GM21529 (cell line): ENCODE measurements around the gene ALDOA.

ENCODE experiments used
- ATAC-seq: cut with Tn5 transposase; IDR thresholded peaks from one replicate; pipeline ENCODE4 v1.9.1; 2021; ENCODE audit not compliant: unreplicated experiment

The ALDOA gene

DNA sequence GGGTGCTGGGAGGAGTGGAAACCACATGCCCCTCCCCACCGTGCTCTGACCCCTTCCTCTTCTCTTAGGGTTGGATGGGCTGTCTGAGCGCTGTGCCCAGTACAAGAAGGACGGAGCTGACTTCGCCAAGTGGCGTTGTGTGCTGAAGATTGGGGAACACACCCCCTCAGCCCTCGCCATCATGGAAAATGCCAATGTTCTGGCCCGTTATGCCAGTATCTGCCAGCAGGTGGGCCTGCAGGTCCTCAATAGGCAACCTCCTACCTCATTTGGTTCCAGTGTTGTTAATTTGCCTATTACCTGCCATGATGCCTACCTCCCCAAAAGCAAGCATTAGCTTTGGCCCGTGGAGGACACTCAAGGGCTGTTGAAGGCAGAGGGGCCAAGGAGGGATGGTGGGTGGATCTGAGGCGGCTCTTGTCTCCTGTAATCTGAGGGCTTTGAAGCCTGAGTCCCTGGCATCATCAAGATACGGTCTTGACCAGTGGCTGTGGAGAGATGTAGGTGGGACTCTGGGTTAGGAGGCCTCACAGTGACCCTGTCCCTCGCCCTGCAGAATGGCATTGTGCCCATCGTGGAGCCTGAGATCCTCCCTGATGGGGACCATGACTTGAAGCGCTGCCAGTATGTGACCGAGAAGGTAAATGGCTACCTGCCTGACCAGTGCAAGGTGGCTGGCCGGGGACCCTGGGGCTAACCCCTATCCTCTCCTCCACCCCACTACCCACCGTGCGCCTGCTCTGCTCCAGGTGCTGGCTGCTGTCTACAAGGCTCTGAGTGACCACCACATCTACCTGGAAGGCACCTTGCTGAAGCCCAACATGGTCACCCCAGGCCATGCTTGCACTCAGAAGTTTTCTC, 3.4 kb downstream of the ALDOA start:
- ATAC-seq: no peak

DNA sequence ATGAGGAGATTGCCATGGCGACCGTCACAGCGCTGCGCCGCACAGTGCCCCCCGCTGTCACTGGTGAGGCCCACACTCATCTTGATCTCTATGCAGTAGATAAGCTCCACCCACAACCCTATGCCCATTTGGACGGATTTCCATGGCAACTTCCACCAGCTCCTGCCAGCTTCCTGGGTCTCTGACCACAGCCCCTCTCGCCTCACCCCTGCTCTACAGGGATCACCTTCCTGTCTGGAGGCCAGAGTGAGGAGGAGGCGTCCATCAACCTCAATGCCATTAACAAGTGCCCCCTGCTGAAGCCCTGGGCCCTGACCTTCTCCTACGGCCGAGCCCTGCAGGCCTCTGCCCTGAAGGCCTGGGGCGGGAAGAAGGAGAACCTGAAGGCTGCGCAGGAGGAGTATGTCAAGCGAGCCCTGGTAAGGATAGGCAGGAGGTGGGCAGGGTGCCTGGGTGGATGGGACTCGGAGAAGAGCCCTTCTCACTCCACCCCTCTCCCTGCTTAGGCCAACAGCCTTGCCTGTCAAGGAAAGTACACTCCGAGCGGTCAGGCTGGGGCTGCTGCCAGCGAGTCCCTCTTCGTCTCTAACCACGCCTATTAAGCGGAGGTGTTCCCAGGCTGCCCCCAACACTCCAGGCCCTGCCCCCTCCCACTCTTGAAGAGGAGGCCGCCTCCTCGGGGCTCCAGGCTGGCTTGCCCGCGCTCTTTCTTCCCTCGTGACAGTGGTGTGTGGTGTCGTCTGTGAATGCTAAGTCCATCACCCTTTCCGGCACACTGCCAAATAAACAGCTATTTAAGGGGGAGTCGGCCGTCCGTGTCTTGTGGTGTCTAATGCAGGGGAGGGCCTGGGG, 4.3 kb downstream of the ALDOA start:
- ATAC-seq: no peak

DNA sequence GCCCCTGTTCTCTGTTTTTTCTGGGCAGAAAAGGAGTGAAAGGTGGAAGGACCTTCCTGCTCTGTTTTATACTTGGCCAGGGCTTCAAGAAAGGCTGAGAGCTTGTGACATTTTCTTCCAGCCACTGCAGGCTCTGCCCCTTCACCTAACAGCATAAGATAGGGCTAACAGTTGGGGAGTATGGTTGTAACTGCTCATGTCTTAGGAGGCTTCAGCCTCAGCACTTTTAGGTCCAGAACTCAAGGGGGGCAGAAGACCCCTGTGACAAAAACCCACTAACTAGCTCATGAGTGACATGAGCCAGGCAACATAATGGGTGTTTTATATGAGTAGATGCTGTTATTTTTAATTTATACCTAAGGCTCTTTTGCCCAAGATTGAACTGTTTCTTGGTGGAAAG, 4.9 kb downstream of the ALDOA start:
- no peak for ATAC-seq

GRCh38 chr16:30075503-30076275, 10.1 kb downstream of the ALDOA start, which contains the start of gene PPP4C:
Gene PPP4C (plus strand): TSS chr16:30075994. CDS start chr16:30076378, 384 bp downstream.
- ATAC-seq: peak; percentile 83

GRCh38 chr16:30076276-30076791, 10.8 kb downstream of the ALDOA start:
- ATAC-seq: no peak

DNA sequence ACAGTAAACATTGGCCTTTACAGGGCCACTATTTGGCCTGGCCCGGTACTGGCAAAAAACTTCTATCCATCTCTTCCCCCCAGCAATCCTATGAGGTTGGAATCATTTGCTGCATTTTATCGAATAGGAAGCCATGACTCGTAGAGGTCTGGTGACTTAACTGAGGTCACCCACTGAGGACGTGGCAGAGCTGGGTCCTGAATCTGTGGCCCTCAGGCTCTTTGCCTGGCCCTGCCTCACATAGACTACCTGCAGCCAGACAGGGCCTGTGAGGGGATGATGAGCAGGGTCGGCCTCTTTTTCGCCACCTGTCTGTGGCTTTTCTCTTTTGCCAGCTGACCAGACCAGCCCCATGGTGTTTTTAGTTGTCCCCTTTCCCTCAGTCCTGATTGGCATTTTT, 12.1 kb downstream of the ALDOA start:
- ATAC-seq: no peak

DNA sequence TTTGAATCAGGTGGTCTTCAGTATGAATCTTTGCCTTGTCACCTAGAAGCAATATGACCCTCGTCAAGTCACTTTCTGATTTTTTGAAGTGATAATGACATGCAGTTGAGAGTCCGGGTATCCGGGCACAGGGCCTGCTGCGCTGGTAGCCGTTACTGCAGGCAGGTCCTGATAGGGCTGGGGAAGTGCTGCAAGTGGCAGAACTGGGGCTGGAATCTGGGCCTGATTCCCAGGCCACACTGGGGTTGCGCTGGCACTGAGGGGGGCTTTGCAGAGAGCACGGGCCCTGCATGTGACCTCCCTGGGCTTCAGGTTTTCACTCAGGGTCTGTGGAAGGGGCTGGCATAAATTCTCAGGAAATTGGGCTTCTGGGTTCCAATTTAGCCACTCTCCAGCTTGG, 13.2 kb downstream of the ALDOA start:
- ATAC-seq: no peak

DNA sequence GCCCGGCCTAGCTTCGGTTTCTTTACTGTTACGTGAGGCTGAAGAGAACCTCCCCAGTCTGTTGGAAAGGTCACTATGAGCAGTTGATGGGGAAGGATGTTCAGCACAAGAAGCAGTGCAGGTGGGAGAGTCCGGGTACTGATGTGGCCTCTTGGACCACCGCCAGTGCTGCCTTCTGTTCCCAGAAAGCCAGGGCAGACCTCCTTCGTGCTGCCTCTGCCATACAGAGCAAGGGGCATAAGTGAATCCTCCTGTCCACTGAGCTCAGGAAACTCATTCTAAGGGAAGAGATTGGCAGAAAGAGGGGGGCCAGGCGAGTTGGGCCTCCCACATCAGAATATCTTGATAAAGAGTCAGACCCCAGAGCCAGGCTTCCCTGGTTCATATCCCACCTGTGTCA, 13.9 kb downstream of the ALDOA start:
- no peak for ATAC-seq

- no peak for ATAC-seq
Measured at GRCh38 chr16:30082545-30083090, 17.1 kb downstream of the ALDOA start.

GRCh38 chr16:30083216-30084055, 17.9 kb downstream of the ALDOA start:
- no peak for ATAC-seq

GRCh38 chr16:30084096-30084815, 18.7 kb downstream of the ALDOA start:
- no peak for ATAC-seq

- no peak for ATAC-seq
Measured at GRCh38 chr16:30084816-30085159, 19.2 kb downstream of the ALDOA start.

DNA sequence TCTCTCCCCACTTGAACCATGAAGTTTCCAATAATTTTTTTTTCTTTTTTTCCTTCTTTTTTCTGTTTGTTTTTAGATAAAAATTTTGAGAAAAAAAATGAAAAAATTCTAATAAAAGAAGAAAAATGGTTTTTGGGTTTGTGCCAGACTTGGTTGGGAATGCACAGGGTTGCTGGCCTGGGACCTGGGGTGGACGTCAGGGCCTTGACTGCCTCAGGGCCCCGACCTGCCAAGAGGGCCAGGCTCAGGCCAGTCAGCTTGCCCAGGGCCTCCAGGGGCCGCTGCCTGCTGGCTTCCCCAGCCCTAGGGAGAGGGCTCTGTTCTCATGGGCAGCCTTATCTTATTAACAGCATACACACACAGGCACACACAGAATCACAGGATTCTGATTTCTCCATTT, 19.7 kb downstream of the ALDOA start:
- no peak for ATAC-seq

GRCh38 chr16:30085820-30086219, 20.3 kb downstream of the ALDOA start:
- no peak for ATAC-seq

DNA sequence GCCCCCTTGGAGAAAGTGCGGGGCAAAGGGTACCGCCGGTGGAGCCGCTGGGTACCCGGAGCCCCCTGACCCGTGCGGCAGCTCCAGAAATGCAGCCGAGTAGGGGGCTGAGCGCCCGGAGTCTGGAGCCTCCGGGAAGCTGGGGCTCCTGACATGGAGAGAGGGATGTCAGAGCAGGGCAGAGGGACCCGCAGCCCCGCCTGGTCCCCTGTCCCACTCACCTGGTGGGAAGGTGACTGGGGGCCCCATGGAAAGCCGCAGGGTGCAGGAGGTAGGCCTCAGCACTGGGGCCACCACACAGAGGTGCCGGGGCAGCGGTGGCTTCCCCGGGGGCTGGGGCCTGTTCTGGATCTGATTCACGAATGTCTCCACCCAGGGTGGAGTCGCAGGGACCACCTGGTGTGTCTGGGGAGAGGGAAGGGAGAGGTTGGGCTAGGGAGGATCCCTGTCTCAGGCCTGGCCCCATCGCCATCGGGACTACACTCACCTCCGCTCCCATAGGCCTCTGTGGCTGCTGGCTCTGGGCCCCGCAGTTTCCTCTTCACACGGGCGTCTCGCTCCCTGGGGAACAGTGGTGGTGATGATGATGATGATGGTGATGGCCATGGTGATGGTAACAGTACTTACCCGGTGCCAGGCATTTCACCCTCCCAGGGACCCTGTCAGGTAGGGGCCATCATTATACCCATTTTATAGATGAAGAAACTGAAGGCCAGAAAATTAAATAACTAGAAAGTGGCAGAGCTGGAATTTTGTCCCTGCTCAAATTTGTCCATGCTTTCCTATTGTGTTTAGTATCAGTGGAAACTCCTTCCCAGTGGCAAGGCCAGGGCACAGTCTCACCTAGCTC, 21.0 kb downstream of the ALDOA start:
- no peak for ATAC-seq

DNA sequence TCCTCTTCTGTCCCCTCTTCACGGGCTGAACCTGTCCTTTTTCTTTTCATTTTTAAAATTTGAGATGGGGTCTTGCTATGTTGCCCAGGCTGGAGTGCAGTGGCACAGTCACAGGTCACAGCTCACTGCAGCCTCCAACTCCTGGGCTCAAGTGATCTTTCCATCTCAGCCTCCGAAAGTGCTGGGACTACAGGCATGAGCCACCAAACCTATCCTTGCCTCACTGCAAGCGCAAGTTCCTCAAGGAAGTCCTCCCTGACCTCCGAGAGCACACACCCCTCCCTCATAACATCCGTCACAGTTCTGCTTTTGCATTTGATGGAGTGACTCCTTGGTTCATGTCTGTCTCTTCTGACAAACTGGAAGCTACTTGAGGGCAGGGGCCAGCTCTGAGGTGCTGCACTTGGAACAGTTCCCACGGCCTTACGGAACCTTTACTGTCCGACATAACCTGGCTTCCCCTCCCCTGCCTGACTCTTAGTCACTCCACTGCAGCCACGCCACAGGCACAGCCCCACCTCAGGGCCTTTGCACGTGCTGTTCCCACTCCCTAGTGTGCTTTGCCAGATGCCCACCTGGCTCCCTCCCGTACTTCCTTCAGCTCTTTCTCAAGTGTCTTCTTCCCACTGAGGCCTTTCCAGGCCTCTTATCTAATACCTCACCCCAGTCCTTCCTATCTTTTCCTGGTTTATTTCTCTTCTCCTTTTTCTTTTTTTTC, 21.8 kb downstream of the ALDOA start:
- ATAC-seq: no peak

- no peak for ATAC-seq
Measured at GRCh38 chr16:30088237-30088831, 22.8 kb downstream of the ALDOA start.
